GM21619 (cell line): ENCODE results near the gene ELF2.
"Not testable (repeated sequence)": the region's sequence is repeated elsewhere in the genome, so short reads cannot be mapped to it uniquely, and the experiment has no call there.

Experiments
- ATAC-seq: cut with Tn5 transposase; IDR thresholded peaks from one replicate; pipeline ENCODE4 v1.9.1; 2021; ENCODE audit not compliant: unreplicated experiment

The ELF2 gene

GRCh38 chr4:139144911-139145551 lies 32.0 kb downstream of the ELF2 start:
- no peak for ATAC-seq

GRCh38 chr4:139144161-139144859 lies 32.7 kb downstream of the ELF2 start:
- ATAC-seq, result no peak

- ATAC-seq, result no peak
These were observed 34.0 kb downstream of the ELF2 start for GRCh38 chr4:139142980-139143379.

GRCh38 chr4:139142087-139142486 lies 34.9 kb downstream of the ELF2 start:
- peak; percentile 76 for ATAC-seq

- no peak for ATAC-seq
These were observed 39.3 kb downstream of the ELF2 start for GRCh38 chr4:139137763-139138162.

- ATAC-seq, result no peak
These were observed 42.6 kb downstream of the ELF2 start for GRCh38 chr4:139134403-139134802.

- ATAC-seq, result no peak
These were observed 45.7 kb downstream of the ELF2 start for GRCh38 chr4:139131209-139131870.

GRCh38 chr4:139129206-139129605 lies 47.8 kb downstream of the ELF2 start:
- no peak for ATAC-seq

- no peak for ATAC-seq
These were observed 50.1 kb downstream of the ELF2 start for GRCh38 chr4:139126898-139127297.

GRCh38 chr4:139123910-139124309 lies 53.1 kb downstream of the ELF2 start:
- ATAC-seq, result no peak

GRCh38 chr4:139118365-139118764 lies 58.7 kb downstream of the ELF2 start:
- ATAC-seq, result no peak

GRCh38 chr4:139115226-139115625 lies 61.8 kb downstream of the ELF2 start:
- ATAC-seq, result no peak

GRCh38 chr4:139114795-139115194 lies 62.2 kb downstream of the ELF2 start:
- ATAC-seq, result not testable (repeated sequence)

GRCh38 chr4:139112650-139113049 lies 64.4 kb downstream of the ELF2 start:
- ATAC-seq, result no peak

GRCh38 chr4:139108567-139109128 lies 68.4 kb downstream of the ELF2 start:
- no peak for ATAC-seq

GRCh38 chr4:139099366-139099982 lies 77.5 kb downstream of the ELF2 start:
- peak; percentile 91 for ATAC-seq

- no peak for ATAC-seq
These were observed 84.7 kb downstream of the ELF2 start for GRCh38 chr4:139092271-139092670.

GRCh38 chr4:139085141-139085540 lies 91.9 kb downstream of the ELF2 start:
- no peak for ATAC-seq

- no peak for ATAC-seq
These were observed 92.3 kb downstream of the ELF2 start for GRCh38 chr4:139084804-139085093.

- peak; percentile 55 for ATAC-seq
These were observed 92.8 kb downstream of the ELF2 start for GRCh38 chr4:139083956-139084803.

- ATAC-seq, result peak; percentile 28
These were observed 93.4 kb downstream of the ELF2 start for GRCh38 chr4:139083607-139083955.
